ENCODE measurements around the gene MTURN.
"Not testable (repeated sequence)": the region's sequence is repeated elsewhere in the genome, so short reads cannot be mapped to it uniquely, and the experiment has no call there.

Gene MTURN

DNA sequence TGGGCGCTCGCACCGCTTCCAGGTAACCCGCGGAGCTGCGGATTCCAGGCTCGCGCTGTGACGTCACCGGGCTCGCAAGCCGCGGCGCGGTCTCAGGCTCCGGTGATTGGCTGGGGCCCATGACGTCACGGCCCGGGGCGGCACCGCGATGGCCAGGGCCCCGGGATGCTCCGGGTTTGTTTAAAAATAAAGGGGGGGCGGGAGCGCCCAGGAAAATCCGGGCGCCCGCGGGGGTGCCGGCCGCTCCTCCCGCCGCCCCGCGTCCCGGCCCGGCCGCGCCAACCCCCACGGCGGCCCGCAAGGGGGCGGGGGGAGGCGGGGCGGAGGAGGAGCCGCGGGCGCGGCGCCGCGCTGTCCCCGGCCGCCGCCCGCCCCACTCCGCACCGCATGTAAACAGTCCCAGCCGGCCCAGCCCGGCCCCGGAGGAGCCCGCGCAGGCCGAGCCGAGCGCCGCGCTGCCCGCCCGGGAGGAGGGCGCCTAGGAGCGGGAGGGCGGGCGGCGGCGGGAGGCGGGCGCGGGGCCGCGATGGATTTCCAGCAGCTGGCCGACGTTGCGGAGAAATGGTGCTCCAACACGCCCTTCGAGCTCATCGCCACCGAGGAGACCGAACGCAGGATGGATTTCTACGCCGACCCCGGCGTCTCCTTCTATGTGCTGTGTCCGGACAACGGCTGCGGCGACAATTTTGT, at the start of gene MTURN:
Gene MTURN (plus strand): TSS at position 376 of the 690 bp plus-strand sequence. CDS start 151 bp downstream, at position 527.
- DNase-seq, result peak; percentile 60 to 64

DNA sequence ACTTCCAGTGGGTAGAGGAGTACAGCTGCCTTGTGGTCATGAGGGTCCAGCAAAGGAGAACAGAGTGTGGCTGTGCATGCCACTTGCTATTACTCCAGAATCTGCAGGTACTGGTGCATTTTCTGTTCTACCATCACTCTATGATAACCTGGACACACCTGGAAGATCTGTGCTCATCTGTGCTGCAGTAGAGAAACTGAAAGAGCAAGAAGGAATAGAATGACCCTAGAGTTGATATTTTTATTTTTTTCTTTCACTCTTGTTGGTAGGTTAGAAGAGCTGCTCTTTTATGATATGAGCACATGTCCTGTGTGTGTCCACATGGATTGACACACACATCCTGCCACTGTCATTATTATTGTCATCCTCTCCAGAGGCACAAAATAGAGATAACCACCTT, 48.3 kb upstream of the MTURN start:
- no peak for DNase-seq

DNA sequence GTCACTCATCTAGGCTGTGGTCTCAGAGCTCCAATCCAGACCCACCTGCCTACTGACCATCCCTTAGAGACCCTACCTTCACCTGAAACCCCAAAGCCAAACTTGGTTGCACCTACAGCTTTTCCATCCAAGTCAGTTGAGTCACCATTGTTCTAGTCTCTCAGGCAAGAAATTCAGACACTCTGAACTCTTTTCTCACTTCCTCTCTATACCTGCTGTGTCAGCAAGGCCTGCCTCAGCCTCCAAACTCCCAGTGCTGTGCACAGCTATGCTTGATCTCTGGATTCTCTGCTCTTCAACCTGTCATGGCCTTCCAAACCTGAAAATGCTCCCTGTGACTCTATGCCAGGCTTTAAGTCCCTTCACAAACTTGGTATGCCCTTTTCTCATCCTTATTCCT, 47.4 kb upstream of the MTURN start:
- no peak for DNase-seq

DNA sequence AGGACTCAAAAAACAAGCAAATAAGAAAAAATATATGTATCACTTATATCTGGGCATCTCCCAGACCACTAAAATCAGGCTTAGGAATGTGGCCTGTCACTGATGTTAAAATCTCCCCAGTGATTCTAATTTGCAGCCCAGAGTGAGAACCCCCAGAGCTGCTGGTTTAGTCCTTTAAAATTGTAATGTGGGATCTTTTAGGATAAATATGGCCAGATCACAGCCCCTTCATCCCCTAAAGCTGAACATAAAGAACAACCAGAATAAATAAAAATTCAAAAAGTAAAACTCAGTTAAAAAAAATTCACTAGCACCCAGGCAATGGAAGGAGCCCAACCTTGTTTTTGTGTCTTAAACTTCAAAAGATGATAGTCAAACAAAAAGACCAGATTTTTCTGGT, 46.4 kb upstream of the MTURN start:
- no peak for DNase-seq

DNA sequence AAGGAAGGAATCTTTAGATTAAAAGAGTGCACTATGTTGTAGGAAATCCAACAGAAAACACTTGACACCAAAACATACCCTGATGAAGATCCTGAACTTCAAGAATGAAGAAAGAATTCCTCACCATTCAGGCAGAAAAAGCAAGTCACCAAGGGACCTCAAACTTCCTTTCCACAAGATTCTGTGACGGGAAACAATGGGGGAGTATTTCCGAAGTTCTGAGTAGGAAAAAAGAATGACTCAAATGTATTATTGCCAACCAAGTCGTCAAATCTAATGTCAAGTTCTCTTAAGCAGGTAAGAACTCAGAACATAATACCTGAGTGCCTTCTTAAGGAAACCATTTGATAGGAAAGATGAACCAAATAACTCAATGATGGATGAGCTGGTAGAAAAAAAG, 44.7 kb upstream of the MTURN start:
- DNase-seq, result no peak

DNA sequence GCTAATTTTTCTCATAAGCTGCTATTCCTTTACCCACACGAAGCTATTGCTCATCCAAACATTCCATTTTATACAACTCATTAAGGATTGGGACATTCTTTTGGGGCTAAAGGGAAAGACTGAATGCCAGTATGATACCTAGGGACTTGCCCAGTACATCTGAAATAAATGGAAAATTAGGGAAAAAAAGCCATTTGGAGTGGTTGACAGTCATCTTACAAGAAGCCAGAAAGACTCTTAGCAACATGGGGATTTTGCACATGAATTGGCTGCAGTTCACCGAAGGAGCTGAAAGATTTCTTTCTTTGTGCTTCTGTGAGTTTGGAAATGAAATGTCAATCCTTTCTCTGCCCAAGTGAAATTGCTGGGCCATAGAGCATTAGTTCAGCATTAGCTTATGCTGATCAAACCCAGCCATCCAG, 43.3 kb upstream of the MTURN start:
- peak in 1 of 2 experiments; percentile 45 for DNase-seq

DNA sequence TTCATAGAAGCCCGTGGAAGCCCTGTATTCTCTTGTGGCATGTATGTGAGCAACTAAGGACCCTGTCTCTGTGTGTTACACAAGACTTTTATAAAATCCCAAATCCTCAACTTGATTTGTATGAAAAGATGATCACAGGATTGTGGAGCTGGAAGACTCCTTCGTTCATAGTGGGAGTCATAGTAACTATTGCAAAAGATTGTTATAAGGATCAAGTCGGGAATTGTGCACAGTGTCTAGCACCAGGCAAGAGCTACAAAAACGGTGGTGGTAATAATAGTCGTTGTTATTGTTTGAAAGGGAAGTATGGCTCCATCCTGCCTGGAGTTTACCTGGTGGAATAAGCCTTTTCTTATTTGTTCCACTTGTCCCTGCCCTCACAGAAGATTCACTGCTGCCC, 42.8 kb upstream of the MTURN start:
- no peak for DNase-seq

DNA sequence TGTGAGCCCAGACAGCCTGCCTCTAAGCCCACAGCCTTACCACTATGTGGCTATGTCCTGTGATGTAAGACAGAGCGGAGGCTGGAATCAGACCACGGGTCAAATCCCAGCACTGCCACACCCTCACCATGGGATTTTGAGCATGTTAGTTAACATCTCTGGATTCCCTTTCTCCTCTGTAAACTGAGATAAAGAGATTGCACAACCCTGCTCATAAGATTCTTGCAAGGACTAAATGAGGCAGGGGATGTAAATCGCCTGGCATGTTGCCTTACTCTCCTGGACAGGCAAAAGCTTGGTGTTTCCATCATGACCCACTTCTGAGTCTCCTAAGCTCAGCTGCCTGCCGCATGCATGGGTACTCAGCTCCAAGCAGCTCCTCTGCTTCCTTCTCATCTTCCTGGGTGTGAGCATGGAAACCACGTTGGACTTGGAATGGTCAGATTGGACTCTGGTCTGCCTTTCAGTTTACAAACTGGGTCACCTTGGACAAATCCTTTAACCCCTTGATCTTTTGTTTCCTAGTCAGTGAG, 41.3 kb upstream of the MTURN start:
- no peak for DNase-seq

DNA sequence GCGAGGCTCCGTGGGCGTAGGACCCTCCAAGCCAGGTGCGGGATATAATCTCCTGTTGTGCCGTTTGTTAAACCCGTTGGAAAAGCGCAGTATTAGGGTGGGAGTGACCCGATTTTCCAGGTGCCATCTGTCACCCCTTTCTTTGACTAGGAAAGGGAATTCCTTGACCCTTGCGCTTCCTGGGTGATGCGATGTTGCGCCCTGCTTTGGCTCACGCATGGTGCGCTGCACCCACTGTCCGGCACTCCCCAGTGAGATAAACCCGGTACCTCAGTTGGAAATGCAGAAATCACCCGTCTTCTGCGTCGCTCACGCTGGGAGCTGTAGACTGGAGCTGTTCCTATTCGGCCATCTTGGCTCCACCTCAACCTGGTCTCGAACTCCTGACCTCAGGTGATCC, 36.2 kb upstream of the MTURN start:
- DNase-seq, result not testable (repeated sequence)

DNA sequence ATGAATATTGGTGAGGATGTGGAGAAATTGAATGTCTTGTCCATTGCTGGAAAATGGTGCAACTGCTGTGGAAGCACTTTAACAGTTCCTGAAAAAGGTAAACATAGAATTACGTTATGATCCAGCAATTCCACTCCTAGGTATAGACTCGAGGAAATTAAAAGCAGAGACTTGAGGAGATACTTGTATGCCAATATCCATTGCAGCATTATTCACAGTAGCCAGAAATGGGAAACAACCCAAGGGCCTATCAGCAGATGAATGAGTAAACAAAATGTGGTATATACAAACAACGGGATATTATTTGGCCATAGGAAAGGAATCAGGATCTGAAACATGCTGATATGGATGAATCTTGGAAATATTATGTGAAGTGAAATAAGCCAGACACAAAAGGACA, 32.5 kb upstream of the MTURN start:
- no peak for DNase-seq

DNA sequence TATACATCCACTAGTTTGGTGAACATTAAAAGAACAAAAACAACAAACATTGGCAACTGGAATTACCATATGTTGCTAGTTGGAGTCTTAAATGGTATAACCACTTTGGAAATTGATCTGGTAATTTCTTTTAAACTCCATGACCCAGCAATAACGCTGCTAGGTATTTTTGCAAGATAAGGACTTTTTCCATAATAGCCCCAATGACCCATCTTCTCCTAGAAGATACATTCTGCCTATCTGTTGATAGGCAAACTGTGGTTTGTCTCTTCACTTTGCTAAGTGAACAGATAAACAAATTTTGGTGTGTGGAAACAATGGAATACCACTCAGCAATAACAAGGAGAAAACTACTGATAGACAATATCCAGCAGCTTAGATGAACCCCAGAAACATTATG, 30.6 kb upstream of the MTURN start:
- no peak for DNase-seq

DNA sequence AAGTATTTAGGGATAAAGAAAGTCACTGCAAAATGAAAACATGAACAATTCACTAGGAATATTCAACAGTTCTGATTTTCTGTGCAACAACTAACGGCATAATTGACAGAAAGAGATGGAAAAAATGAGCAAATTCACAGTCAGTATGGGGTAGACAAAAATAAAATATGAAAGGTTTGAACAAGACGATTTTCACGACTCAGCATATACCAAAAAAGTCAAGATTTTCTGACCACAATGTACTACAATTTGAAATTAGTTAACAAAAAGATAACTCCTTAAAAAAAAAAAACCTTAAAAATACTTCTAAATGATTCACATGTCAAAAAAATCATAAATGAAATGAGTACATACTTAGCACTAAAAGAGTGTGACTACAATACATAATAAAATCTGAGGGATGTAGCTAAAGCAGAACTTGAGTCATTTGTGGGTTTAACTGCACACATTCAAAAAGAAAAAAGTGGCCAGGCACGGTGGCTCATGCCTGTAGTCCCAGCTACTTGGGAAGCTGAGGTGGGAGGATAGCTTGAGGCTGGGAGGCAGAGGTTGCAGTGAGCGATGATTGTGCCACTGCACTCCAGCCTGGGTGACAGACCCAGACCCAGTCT, 22.6 kb upstream of the MTURN start:
- no peak for DNase-seq

DNA sequence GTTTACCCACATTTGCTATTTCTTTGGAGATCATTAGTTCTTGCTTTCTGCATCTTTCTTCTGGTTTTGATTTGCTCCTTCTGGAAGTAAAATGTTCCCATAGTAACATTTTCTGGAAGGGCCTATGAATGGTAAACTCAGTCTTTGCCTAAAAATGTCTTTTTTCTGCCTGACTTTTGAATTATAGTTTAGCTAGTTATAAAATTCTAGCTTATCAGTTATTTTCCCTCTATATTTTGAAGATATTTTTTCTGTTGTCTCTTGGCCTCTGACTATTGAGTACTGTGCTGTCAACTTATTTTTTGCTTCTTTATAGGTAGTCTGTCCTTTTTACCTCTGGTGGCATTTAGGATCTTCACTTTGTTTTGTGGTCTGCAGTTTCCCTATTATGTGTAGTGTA, 21.6 kb upstream of the MTURN start:
- no peak for DNase-seq

DNA sequence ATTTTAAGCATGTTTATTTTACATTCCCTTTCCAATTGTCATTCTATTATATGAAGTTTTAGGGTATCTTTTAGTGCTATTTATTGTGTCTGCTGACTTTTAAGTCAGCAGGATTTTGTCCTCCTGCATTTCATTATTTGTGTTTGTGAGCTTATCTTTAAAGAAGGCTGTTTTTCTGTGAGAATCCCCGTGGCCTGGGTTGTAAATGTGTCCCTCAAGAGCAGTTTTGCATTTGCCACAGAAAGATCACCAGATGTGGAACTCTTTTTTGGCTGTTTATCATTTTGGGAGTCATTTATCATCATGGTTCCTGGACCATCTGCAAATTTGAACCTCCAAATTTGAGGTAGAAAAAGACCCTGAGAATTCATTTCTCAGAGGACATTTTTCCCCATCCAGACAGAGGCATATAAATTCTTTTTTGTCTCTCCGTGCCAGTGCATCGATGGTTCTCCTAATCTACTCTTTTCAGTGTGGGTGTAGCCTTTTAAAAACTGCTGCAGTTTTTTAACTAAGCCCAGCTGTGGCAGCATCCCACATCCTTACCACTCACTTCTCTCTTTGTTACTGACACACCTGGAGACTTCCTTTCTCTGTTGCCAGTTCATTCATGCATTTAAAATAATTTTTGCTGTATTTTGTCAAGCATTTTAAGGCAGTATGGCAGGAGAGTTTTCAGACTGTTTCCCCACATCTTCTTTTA, 20.1 kb upstream of the MTURN start:
- no peak for DNase-seq

DNA sequence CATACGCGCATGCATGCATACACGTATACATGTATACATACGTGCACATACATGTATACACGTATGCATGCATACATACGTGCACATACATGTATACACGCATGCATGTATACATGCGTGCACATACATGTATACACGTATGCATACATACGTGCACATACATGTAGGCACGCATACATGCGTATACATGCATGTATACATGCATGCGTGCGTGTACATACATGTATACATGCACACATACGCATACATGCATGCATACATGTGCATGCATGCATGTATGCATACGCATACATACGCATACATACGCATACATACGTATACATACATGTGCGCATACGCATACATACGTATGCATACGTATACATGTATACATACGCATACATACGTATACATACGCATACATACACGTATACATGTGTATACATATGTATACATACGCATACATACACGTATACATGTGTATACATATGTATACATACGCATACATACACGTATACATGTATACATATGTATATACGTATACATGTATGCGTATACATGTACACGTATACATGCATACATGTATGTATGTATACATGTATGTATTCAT, 19.0 kb upstream of the MTURN start:
- no peak for DNase-seq

DNA sequence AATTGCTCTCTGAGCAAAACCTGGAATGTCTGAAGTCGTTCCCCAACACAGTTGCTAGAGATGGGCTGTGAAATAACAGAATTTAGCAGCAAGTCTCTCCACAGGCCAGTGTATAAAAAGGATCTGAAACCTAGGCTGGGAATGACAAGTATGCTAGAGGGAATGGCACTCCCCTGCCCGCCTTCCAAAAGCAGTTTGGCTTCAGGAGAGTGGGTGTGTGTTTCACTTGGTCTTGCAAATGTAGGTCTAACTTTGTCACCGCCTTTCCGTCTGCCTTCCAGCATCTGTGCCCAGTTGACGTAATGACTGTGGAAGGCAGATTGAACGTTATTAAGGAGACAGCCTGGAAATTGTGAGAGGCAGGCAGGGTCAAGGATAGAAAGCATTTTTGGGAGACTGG, 18.0 kb upstream of the MTURN start:
- DNase-seq, result no peak

DNA sequence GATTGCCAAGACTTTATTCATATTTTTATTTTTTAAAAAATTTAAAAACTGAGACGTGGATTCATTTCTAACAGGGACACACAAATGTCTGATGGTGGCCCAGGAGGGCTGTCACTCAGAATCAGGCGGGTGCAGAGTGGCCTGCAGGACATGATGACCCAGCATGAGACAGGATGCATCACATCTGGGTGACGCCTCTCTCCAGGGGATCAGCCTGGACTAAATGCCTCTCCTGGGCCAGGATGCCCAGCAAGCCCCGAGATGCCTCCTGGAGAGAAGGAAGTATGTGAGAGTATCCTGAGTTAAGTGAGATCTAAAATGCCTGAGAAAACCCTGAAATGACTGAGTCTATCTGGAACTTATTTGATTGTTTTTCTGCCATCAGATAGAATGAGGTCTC, 16.9 kb upstream of the MTURN start:
- no peak for DNase-seq

DNA sequence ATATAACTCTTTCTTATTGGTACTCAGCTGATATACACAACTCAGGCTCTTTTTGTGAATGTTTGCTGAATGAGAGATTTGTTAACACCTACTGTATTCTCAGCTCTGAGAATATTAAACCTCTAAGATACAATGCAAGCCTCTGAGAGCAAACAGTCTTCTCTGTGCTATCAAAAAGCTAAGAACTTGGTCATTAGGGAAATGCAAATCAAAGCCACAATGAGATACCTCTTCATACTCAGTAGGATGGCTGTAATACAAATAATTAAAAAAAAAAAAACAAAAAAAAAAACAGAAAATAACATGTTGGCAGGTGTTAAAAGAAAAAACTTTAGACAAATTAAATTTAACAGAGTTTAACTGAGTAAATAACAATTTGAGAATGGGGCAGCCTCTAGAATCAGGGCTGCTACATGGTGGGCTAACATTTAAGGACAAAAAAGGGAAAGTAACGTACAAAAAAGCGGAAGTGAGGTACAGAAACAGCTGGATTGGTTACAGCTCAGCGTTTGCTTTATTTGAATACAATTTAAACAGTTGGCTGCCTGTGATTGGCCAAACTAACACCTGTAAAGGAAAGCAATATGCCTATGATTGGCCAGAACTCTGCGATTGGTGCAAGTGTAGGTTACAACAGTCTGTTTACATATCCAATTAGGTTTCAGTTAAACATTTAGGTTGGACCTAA, 14.8 kb upstream of the MTURN start:
- DNase-seq, result no peak

DNA sequence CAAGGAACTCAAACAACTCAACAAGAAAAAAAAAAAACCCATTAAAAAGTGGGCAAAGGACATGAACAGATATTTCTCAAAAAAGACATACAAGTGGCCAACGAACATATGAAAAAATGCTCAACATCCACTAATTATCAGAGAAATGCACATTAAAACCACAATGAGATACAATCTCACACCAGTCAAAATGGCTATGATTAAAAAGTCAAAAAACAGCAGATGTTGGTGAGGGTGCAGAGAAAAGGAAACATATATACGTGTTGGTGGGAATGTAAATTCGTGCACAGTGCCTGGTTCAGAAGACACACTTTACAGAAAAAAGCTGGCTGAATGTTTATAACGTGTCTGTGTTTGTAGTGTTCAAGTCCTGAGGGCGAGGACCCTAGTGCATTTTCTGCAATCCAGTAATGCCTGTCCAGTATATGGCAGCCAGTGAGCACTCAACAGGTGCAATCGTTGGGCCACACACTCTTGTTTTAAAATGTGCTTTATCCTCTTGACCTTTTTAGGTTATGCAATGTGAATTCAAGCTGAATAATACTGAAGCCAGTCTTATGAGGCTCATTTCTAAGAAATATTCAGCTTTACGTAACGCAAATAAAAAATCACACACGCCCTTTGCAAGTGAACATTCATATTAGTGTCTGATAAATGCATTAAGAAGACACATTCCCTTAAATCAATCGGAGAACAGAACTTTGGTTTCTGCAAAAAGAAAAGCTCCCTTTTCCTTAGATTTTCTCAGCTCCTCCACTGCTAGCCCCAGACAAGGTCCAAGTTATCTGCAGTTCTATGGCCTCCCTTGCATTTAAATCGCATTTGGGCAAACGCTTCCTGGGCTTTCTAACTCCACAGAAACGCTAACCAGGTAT, 813 bp upstream of the MTURN start:
- no peak for DNase-seq

DNA sequence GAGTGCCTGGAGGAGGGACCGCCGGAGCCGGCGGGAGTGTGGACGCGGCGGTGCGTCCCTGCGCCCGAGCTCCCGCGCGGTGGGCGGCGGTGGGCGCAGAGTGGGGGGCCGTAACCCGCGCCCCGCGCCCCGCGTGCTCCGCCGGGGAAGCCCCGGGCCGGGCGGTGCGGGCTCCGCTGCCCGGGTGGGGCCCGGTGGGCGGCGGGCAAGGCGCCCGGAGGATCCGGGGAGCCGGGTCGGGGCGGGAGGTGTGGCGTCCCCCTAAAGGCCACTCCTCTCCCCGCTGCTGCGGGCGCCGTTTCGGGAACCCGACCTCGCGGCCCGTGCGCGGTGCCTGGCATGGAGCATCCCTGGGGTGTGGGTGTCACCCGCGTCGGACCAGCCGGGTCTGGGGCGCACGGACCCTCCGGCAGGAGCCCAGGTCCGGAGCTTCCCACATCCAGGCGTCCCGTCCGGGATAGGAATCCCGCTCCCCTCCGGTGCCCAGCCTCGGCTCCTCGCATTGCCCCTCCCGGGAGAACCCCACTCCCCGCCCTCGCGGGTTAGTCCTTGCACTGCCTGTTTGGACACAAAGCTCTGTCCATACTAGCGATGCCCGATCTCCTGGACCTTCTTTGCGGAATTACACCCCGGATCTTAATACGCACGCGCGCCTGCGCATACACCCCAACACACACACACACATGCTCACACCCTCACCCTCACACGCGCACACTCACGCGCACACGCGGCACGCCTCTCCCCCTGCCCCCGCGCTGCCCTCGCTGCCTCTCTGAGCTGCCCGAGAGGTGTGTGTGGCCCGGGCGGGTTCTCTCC, 723 bp downstream of the MTURN start:
- peak in 1 of 2 experiments; percentile 51 for DNase-seq

DNA sequence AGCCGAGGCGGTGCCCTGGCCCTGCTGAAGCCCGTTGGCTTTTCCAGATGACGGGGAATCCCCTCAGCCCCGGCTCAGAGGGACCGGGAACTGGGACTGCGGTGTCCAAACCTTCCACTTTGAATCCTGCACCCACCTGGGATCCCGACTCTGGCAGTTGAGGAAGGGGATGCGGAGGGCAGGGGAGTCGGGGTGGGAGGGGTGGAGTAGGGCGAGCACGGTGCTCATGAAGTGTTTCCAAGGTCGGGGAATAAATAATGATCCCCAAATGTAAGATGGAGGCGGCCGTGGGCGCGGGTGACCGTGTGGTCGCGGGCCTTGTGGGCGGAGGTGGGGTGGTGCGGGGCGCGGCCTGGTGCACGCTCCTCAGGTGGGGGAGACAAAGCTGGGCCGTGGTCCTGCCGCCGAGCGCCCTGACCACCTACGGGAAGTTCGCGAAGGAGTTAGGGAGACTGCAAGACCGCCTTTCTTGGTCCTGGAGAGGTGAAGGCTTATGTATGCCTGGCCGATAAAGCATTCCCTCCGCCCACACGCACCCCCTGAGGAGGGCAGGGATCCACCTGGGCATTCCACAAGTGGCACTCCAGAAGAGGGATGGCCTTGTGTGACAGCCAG, 1.4 kb downstream of the MTURN start:
- DNase-seq, result no peak

All from SW 1271 (cell line).